Kidney glomerular epithelial cell (primary cell): ENCODE data around the gene ACAP2.
"Not testable (repeated sequence)": the region's sequence is repeated elsewhere in the genome, so short reads cannot be mapped to it uniquely, and the experiment has no call there.

Experiments
- DNase-seq: peaks from one replicate; lab custom pipeline; 2025; lab: John Stamatoyannopoulos, UW

Gene ACAP2

DNA sequence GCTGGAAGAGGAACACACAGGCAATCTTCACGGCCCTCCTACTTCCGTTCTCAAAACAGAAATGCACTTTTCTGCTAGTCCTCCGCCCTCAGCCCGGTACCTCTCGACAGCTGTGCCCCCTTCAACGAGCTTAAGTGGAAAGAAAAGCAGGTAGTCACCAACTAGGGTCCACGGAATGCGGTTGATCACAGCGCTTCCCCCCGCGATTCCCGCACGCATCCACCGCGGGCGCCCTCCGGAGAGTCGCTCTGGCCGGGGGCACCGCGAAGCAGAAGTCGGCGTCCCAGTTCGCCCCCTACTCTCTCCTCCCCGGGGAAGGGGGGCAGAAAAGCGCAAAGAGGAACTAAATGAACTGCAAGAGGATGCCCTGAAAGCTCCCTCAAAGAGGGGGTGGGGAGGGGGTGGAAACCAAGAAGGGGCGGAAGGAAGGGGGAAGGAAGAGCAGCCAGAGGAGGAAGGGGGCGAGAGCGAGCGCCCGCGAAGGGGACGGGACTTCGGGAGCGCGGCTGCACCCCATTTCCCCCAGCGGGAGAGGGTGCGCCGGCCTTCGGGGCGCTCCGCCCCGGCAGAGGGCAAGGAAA is 738 bp downstream of the ACAP2 start:
- no peak for DNase-seq

DNA sequence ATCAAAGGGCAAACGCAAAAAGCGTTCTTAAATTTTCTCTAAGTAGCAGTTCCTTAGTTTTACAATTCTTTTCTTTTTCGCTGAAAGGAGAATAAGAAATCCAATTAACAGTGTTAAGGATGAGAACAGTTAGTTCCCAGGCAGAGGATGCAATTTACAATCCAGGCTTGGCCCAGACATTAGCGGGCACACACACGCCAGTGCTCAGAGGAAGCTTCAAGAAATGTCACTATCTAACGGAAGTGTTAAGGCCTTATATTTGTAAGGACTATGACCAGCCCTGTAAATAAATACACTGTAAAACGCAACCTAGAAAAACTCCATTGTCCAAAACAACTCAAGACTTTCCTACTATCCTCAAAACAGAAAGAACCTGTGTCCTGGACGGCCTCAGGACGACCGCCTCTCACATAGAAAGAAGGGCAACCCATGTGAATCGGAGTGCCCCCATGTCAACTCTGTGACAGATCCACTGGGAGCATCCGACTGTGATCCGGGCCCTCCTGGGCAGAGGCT is 1.3 kb downstream of the ACAP2 start:
- peak; percentile 43 for DNase-seq

- no peak for DNase-seq
These were observed 1.8 kb downstream of the ACAP2 start for GRCh38 chr3:195441051-195441450.

GRCh38 chr3:195440379-195440778 is 2.4 kb downstream of the ACAP2 start:
- no peak for DNase-seq

DNA sequence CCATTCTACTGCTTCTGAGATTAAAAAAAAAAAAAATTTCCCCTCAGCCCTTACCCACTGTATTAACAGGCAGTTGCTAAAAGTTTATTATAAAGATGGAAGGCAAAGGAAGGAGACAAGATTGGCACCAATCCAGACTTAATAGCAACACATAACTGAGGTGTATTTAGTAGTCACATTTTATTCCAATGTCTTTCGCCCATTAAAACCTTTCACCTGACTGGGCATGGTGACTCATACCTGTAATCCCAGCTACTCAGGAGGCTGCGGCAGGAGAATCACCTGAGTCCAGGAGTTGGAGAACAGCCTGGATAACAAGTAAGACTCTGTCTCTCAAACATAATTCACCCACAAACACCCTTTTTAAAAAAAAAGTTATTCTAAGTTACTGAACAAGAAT is 4.4 kb downstream of the ACAP2 start:
- DNase-seq: no peak

GRCh38 chr3:195425849-195426248 is 17.0 kb downstream of the ACAP2 start:
- DNase-seq: no peak

DNA sequence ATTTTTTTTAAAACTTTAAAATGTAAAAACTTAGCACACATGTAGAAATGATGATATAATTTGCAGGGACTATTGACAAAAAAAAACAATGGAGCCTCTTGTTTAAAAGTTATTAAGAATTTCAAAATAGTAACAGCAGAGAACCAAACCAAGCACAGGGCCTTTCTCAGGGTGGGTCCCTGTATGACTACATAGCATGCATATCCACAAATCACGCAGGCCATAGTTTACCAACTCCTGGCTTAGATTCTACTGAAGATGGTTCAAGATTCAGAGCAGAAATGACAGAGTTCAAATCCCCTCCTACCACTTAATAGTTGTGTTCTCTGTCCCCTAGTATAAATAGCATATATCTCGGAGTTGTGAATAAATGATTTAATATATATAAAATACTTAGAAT is 19.0 kb downstream of the ACAP2 start:
- no peak for DNase-seq

DNA sequence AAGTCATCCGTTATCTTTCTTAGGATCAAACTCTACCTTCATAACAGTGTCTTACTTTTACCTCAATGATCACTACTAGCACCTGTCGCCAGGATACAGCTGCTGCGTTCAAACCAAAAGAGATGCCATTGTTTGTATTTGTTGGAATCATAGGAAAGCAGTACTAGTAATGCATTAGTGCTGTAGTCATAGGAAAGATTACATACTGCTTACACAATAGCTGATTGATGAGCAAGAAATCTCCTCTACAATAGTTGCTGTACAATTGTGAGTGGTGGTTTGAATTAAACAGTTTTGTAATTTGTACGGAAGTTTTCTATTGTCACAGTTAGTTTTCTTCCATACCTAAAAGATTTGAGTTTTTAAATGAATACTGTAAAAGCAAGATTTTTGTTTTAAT is 21.4 kb downstream of the ACAP2 start:
- DNase-seq: no peak

DNA sequence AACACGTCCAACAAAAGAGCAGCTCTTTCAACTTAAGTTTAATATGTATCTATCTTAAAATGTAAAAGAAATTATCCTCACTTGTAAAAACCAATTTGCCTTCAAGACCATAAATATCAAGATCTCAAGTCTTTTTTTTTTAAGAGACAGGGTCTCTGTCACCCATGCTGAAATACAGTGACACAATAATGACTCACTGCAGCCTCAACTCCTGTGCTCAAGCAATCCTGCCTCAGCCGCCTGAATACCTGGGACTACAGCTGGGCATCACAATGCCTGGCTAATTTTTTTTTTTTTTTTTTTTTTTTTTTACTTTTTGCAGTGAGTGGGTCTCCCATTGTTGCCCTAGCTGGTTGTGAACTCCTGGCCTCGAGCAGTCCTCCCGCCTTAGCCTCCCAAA is 26.0 kb downstream of the ACAP2 start:
- no peak for DNase-seq

DNA sequence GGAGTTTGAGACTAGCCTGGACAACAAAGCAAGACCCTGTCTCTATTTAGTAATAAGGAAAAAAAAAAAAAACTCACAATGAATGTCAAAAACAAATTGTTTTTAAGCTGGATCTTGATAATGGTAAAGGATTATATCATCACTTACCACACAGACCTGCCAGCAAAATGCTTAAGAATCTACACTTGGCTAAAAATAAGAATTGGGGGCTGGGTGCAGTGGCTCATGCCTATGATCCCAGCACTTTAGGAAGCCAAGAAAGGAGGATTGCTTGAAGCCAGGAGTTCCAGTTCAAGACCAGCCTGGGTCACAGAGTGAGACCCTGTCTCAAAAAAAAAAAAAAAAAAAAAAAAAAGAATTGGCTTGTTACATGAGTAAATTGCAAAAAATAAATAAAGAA is 31.0 kb downstream of the ACAP2 start:
- no peak for DNase-seq

DNA sequence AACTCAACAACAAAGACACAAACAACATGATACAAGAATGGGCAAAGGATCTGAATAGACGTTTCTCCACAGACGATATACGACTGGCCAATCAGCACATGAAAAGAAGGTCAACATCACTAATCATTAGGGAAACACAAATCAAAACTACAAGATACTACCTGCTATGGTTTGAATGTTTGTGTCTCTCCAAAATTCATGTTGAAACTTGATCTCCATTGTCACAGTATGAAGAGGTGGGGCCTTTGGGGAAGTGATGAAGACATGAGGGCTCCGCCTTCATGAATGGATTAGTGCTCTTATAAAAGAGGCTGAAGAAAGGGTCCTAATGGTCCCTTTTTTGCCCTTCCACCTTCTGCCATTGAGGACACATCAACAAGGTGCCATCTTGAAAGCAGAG is 32.3 kb downstream of the ACAP2 start:
- DNase-seq: no peak

GRCh38 chr3:195407531-195408409 is 35.0 kb downstream of the ACAP2 start:
- DNase-seq: no peak

GRCh38 chr3:195405651-195406050 is 37.2 kb downstream of the ACAP2 start:
- DNase-seq: no peak

- DNase-seq: no peak
These were observed 38.9 kb downstream of the ACAP2 start for GRCh38 chr3:195403841-195404408.

- DNase-seq: no peak
These were observed 39.6 kb downstream of the ACAP2 start for GRCh38 chr3:195403244-195403643.

GRCh38 chr3:195401943-195402342 is 40.9 kb downstream of the ACAP2 start:
- DNase-seq: no peak

DNA sequence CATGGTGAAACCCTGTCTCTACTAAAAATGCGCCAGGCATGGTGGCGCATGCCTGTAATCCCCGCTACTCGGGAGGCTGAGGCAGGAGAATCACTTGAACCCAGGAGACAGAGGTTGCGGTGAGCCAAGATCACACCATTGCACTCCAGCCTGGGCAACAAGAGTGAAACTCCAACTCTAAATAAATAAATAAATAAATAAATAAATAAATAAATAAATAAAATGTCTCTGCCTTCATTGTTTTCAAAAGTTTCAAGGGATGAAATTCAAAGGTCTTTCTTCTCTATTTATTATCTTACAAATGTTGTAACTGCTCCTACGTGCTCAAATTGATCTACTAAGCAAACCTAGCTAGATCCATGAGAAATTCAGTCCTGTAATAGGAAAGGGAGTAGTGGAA is 44.4 kb downstream of the ACAP2 start:
- DNase-seq: not testable (repeated sequence)

DNA sequence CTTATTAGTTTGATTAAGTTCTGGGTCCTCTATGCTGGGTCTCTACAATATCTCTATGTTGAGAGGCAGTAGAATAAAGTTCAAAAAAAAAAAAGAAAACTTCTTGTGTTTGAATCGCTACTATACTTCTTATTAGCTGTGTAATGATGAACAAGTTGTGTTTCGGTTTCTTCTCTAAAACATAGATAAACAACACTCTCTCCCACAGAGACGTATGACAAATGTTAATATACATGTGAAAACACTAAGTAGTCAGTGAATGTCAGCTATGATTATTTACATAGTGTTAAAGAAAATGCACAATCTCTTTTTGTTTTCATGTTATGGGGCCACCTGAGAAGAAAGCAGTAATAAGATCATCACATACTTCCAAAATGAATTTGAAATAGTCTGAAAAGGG is 45.3 kb downstream of the ACAP2 start:
- no peak for DNase-seq

GRCh38 chr3:195395208-195395816 is 47.5 kb downstream of the ACAP2 start:
- DNase-seq: no peak

- DNase-seq: no peak
These were observed 48.1 kb downstream of the ACAP2 start for GRCh38 chr3:195394700-195395099.

DNA sequence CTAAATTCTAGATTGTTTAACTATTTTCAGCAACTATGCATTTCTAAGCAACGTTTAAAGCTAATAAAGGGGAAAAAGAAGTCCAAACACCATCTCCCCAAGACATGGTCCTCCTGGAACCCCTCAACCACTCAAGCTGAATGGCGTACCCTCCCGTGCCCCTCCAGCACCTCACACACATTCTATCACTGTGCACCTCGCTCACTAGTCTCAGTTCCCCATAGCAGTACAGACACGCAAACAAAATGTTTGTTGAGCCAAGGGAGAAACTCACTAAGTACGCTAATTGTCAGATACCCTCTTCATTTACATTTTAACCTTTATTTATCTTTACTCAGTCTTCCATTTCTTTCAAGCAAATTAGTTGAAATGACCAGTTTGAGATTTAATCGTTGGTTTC is 48.8 kb downstream of the ACAP2 start:
- DNase-seq: no peak

- no peak for DNase-seq
These were observed 54.4 kb downstream of the ACAP2 start for GRCh38 chr3:195388380-195388779.

GRCh38 chr3:195386739-195387138 is 56.1 kb downstream of the ACAP2 start:
- no peak for DNase-seq
